GM12873 (cell line): Measurements from ENCODE around the gene GPR156.

Source experiments
- CTCF ChIP-seq: IDR thresholded peaks from 2 replicates; pipeline ENCODE4 v1.5.1; 2012; ENCODE audit warnings: low read depth, mild to moderate bottlenecking, moderate library complexity, low read length, control low read depth; ENCODE audit not compliant: insufficient read depth; ENCODE audit errors: missing control alignments

The GPR156 gene

GRCh38 chr3:120196333-120196732 lies 88.7 kb downstream of the GPR156 start:
- TF ChIP-seq CTCF, result no peak

- TF ChIP-seq CTCF, result no peak
These were observed 91.5 kb downstream of the GPR156 start for GRCh38 chr3:120193554-120193953.

GRCh38 chr3:120192579-120192978 lies 92.4 kb downstream of the GPR156 start:
- TF ChIP-seq CTCF, result no peak

- TF ChIP-seq CTCF, result no peak
These were observed 92.9 kb downstream of the GPR156 start for GRCh38 chr3:120192159-120192558.

GRCh38 chr3:120182613-120183511 lies 102.2 kb downstream of the GPR156 start:
- TF ChIP-seq CTCF, result peak; percentile 27

- peak; percentile 11 for TF ChIP-seq CTCF
These were observed 103.4 kb downstream of the GPR156 start for GRCh38 chr3:120181632-120182031.

- no peak for TF ChIP-seq CTCF
These were observed 104.2 kb downstream of the GPR156 start for GRCh38 chr3:120180731-120181412.
